Thoracic aorta (tissue), 2 donors: ENCODE data around the gene SMYD4. TPM values are rescaled to one million over a fixed set of nuclear protein-coding genes. Genes with fewer than 3 reads are reported as not detected.

ENCODE experiments used
- ATAC-seq: fragments of 150-250 bp; one replicate; pipeline ENCODE4 v1.8.0; 2017; ENCODE audit warnings: low read depth; ENCODE audit not compliant: insufficient number of reproducible peaks, low FRiP score
- DNase-seq: peaks from one replicate; pipeline ENCODE4 v3.0.0-alpha.2; 2020; ENCODE audit warnings: low spot score
- H3K27ac ChIP-seq, 2 donors: fragments of 200-600 bp; sonication (generic); 1 replicate in 1 of 2; 2 replicates in 1 of 2; pipeline ENCODE4 v1.5.1; 2016; ENCODE audit warnings: mild to moderate bottlenecking in 2 of 2, moderate library complexity in 2 of 2
- H3K27me3 ChIP-seq: fragments of 200-600 bp; sonication (generic); replicated peaks from 2 replicates; pipeline ENCODE4 v1.6.0; 2016; ENCODE audit warnings: mild to moderate bottlenecking; ENCODE audit not compliant: insufficient read depth
- H3K36me3 ChIP-seq: fragments of 200-600 bp; sonication (generic); one replicate; pipeline ENCODE4 v1.5.1; 2016
- H3K4me1 ChIP-seq, 2 donors: fragments of 200-600 bp; sonication (generic); 1 replicate in 1 of 2; 2 replicates in 1 of 2; pipeline versions ENCODE4 v1.5.1 to v1.6.0; 2016; ENCODE audit warnings: low read depth in 2 of 2, mild to moderate bottlenecking in 1 of 2; ENCODE audit not compliant: control insufficient read depth in 1 of 2
- H3K4me3 ChIP-seq: fragments of 200-600 bp; sonication (generic); 2 replicates; pipeline ENCODE4 v1.5.1; 2016; ENCODE audit warnings: mild to moderate bottlenecking
- H3K9me3 ChIP-seq: fragments of 200-600 bp; sonication (generic); 2 replicates; pipeline ENCODE4 v1.5.1; 2016
- CTCF ChIP-seq: fragments of 200-600 bp; sonication (generic); IDR thresholded peaks from one replicate; pipeline ENCODE4 v1.5.1; 2019; ENCODE audit warnings: antibody characterized with exemption
- total RNA-seq, 2 donors: library from RNA; depleted of rRNA; stranded (reverse); fragments of >200 nt; gene quantifications; one replicate each; pipeline versions ENCODE4 v1.1.0 to v1.2.3, GENCODE V29; 2016

The SMYD4 gene
- total RNA-seq, 2 donors from 2014 or later: 12.6 to 13.3 TPM

GRCh38 chr17:1792495-1793446, 36.9 kb downstream of the SMYD4 start:
- no peaks in the 10 kb centered on the region for H3K27me3 ChIP-seq
- no peaks in the 10 kb centered on the region for H3K9me3 ChIP-seq
- ATAC-seq: no peak
- no peaks in the 10 kb centered on the region for H3K36me3 ChIP-seq
- no peak overlapping the region for H3K4me3 ChIP-seq
- peaks cover 17 to 40% of the 10 kb centered on the region in 2 donors for H3K4me1 ChIP-seq
- no peak for DNase-seq
- TF ChIP-seq CTCF: no peak
- no peak overlapping the region for H3K27ac ChIP-seq

- Histone ChIP-seq H3K9me3 (no peaks in the 10 kb centered on the region), H3K27ac (peak overlapping the region in 1 of 2 donors; percentile 37), H3K27me3 (no peaks in the 10 kb centered on the region), H3K4me3 (no peak overlapping the region), H3K4me1 (peaks cover 16 to 40% of the 10 kb centered on the region in 2 donors), H3K36me3 (no peaks in the 10 kb centered on the region)
- no peak for ATAC-seq
- no peak for DNase-seq
- no peak for TF ChIP-seq CTCF
Observed at GRCh38 chr17:1789936-1790335, 39.8 kb downstream of the SMYD4 start.

- Histone ChIP-seq H3K4me1 (peaks cover 21 to 60% of the 10 kb centered on the region in 2 donors), H3K27me3 (no peaks in the 10 kb centered on the region), H3K4me3 (peak overlapping the region; percentile 2), H3K9me3 (no peaks in the 10 kb centered on the region), H3K27ac (peak overlapping the region; percentile 82 to 92), H3K36me3 (no peaks in the 10 kb centered on the region)
- ATAC-seq (peak; percentile 73), DNase-seq (peak; percentile 71)
- no peak for TF ChIP-seq CTCF
Observed at GRCh38 chr17:1787301-1787902, 42.3 kb downstream of the SMYD4 start.

- TF ChIP-seq CTCF: no peak
- no peak overlapping the region for H3K4me3 ChIP-seq
- no peaks in the 10 kb centered on the region for H3K27me3 ChIP-seq
- peak overlapping the region; percentile 82 to 92 for H3K27ac ChIP-seq
- ATAC-seq (no peak), DNase-seq (no peak)
- no peaks in the 10 kb centered on the region for H3K9me3 ChIP-seq
- H3K36me3 ChIP-seq: no peaks in the 10 kb centered on the region
- peaks cover 21 to 67% of the 10 kb centered on the region in 2 donors for H3K4me1 ChIP-seq
Observed at GRCh38 chr17:1786708-1787107, 43.0 kb downstream of the SMYD4 start.

GRCh38 chr17:1785930-1786329, 43.8 kb downstream of the SMYD4 start:
- DNase-seq (no peak), ATAC-seq (no peak)
- H3K4me1 ChIP-seq: peaks cover 21 to 75% of the 10 kb centered on the region in 2 donors
- peak overlapping the region; percentile 46 to 92 for H3K27ac ChIP-seq
- H3K4me3 ChIP-seq: no peak overlapping the region
- no peaks in the 10 kb centered on the region for H3K9me3 ChIP-seq
- H3K36me3 ChIP-seq: no peaks in the 10 kb centered on the region
- TF ChIP-seq CTCF: no peak
- H3K27me3 ChIP-seq: no peaks in the 10 kb centered on the region
